Mucosa of rectum (tissue), 2 donors: ENCODE results near the gene TUT4.
A peak's percentile ranks its signal among the peaks of the same experiment; 100 is the strongest.

Source experiments
- H3K27ac ChIP-seq, 2 donors: one replicate each; pipeline ENCODE4 v1.7.0; 2013; ENCODE audit warnings: inconsistent platforms in 2 of 2, low read depth in 2 of 2, low read length in 2 of 2
- H3K27me3 ChIP-seq, 2 donors: one replicate each; pipeline ENCODE4 v1.7.0; 2013; ENCODE audit warnings: low read length in 2 of 2; ENCODE audit not compliant: control insufficient read depth in 2 of 2, insufficient read depth in 2 of 2
- H3K36me3 ChIP-seq, 2 donors: one replicate each; pipeline ENCODE4 v1.7.0; 2013; ENCODE audit warnings: low read length in 2 of 2; ENCODE audit not compliant: control insufficient read depth in 2 of 2, insufficient read depth in 2 of 2
- H3K4me1 ChIP-seq, 2 donors: one replicate each; pipeline ENCODE4 v1.7.0; 2013; ENCODE audit warnings: low read length in 2 of 2, mild to moderate bottlenecking in 1 of 2; ENCODE audit not compliant: control insufficient read depth in 2 of 2, insufficient read depth in 2 of 2
- H3K4me3 ChIP-seq, 2 donors: one replicate each; pipeline ENCODE4 v1.7.0; 2013; ENCODE audit warnings: low read length in 2 of 2
- H3K9ac ChIP-seq, 2 donors: one replicate each; pipeline ENCODE4 v1.7.0; 2013; ENCODE audit warnings: low read length in 2 of 2, low read depth in 1 of 2, mild to moderate bottlenecking in 1 of 2
- H3K9me3 ChIP-seq, 2 donors: one replicate each; pipeline ENCODE4 v1.7.0; 2013; ENCODE audit warnings: low read length in 2 of 2; ENCODE audit not compliant: control insufficient read depth in 2 of 2
- donor health status: healthy.
- donor health status: Normal muscosa, but diverticular disease.

Gene TUT4

DNA sequence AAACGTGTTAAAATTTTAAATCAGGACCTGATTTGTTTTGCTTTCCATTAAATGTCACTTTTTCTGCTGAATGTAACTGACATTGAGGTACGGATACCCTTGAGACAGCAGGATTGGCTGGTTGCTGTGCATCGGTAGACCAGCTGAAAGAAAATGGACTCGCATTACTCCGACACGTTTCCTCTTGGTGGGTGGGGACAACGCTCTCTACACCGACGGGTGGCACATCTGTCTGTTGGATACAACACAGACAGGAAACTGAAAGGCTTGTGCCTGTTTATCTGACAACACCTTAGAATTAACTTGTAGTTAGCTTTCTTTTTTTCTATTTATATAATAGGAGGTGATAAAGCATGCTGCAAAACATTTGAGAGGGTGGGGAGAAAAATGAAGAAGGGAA lies 129.1 kb downstream of the TUT4 start:
- H3K9me3 ChIP-seq = no peaks in the 10 kb centered on the region
- H3K36me3 ChIP-seq = peaks cover 10 to 27% of the 10 kb centered on the region in 2 donors
- no peaks in the 10 kb centered on the region for H3K27me3 ChIP-seq
- no peak overlapping the region for H3K27ac ChIP-seq
- H3K9ac ChIP-seq = no peak overlapping the region
- no peak overlapping the region for H3K4me3 ChIP-seq
- H3K4me1 ChIP-seq = peaks cover 0 to 2% of the 10 kb centered on the region in 2 donors

DNA sequence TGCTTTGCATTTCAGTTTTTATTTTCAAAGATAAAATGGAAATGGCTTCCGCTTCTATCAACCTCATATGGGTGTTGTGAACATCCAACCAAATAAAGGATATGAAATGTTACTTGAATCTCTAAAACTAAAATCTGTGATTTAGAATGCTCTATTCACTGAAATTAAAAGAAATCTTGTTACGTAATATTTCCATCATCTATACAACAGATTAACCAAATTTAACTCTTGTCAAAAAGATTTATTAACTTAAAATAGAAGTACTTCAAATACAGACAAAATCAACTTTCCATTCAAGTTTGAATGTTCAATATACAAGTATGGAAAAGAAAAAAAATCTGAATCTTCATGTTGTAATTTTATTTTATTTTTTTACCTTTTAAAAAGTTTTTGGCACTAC lies 129.8 kb downstream of the TUT4 start:
- no peak overlapping the region for H3K4me3 ChIP-seq
- no peak overlapping the region for H3K27ac ChIP-seq
- peaks cover 17 to 34% of the 10 kb centered on the region in 2 donors for H3K36me3 ChIP-seq
- no peaks in the 10 kb centered on the region for H3K9me3 ChIP-seq
- no peak overlapping the region for H3K9ac ChIP-seq
- H3K4me1 ChIP-seq = peaks cover 0 to 2% of the 10 kb centered on the region in 2 donors
- H3K27me3 ChIP-seq = no peaks in the 10 kb centered on the region

DNA sequence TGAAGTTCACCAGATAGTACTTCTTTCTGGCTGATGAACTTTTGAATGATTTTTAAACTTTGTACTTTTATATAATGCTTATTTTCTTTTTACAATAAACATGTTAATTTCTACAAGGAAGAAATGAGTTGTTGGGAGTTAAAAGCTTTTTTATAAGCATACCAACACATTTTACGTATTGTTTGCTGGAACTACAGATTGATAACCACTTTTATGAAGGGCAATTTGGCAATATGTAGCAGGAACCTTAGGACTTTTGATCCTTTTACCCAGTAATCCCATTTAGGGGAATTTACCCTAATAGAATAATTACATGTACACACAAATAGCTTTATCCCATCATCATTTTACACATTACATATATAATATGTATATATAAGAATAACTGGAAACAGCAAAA lies 132.2 kb downstream of the TUT4 start:
- no peak overlapping the region for H3K9ac ChIP-seq
- no peaks in the 10 kb centered on the region for H3K27me3 ChIP-seq
- no peak overlapping the region for H3K4me3 ChIP-seq
- peaks cover 0 to 2% of the 10 kb centered on the region in 2 donors for H3K4me1 ChIP-seq
- H3K9me3 ChIP-seq = no peaks in the 10 kb centered on the region
- H3K27ac ChIP-seq = no peak overlapping the region
- H3K36me3 ChIP-seq = peaks cover 35 to 53% of the 10 kb centered on the region in 2 donors

DNA sequence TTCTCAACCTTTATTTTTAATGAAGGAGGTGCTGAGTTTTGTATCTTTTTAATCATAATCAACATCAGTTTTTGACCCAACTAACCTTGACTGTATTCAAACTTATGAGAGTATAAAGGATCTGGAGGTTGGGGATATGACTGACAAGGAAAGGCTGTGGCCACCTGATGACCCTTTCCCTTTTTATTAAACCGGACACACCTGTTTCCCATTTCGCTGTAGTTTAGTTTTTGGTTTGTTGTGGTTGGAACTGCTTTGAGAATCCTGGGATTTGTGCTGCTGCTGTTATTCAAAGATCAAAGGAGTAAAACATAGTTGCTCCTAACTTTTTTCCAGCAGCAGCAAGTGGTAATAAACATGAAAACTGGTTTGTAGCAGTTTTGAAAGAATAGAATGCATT lies 136.1 kb downstream of the TUT4 start:
- no peak overlapping the region for H3K9ac ChIP-seq
- no peaks in the 10 kb centered on the region for H3K27me3 ChIP-seq
- no peak overlapping the region for H3K4me3 ChIP-seq
- peaks cover 9 to 14% of the 10 kb centered on the region in 2 donors for H3K4me1 ChIP-seq
- H3K9me3 ChIP-seq = no peaks in the 10 kb centered on the region
- peaks cover 52 to 70% of the 10 kb centered on the region in 2 donors for H3K36me3 ChIP-seq
- H3K27ac ChIP-seq = no peak overlapping the region

DNA sequence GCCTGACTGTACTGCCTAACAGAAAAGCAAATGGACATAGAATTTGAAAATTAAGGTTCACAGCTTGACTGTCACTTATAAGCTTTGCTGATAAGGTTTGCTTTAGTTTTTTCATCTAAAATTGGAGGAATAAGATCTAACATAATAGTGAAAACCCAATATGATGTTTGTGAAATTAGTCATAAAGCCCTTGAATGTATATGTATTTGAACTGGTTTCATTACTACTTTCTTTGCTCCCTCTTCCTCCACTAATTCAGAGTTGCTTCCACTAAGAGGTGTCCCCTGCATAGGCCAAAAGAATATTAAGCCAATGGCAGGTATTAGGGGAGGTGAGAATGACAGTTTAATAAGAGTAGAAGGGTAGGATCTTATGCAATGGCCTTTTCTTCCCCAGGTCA lies 137.9 kb downstream of the TUT4 start:
- H3K36me3 ChIP-seq = peaks cover 60 to 78% of the 10 kb centered on the region in 2 donors
- H3K9me3 ChIP-seq = no peaks in the 10 kb centered on the region
- H3K9ac ChIP-seq = no peak overlapping the region
- no peak overlapping the region for H3K27ac ChIP-seq
- peaks cover 9 to 14% of the 10 kb centered on the region in 2 donors for H3K4me1 ChIP-seq
- no peaks in the 10 kb centered on the region for H3K27me3 ChIP-seq
- no peak overlapping the region for H3K4me3 ChIP-seq

DNA sequence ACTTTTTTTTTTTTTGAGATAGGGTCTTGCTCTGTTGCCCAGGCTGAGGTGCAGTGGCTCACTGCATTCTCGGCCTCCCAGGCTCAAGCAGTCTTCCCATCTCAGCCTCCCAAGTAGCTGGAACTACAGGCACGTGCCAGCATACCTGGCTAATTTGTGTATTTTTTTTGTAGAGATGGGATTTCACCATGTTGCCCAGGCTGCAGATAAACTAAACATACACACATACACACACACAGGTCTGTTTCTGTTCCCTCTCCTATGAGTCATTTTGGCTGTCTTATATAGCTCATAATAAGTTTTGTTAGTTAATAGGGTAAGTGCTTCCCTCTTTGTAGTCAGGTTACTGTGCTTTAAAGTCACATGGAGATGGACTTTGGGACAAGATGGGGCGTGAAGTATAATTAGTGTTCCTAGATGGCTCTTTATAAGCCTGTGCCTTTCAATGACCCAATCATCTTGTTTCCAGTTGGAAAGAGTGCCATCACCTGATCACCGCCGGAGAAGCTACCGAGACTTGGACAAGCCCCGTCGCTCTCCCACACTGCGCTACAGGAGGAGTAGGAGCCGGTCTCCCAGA lies 139.4 kb downstream of the TUT4 start:
- Histone ChIP-seq H3K9me3 (no peaks in the 10 kb centered on the region), H3K36me3 (peaks cover 69 to 87% of the 10 kb centered on the region in 2 donors), H3K4me3 (peak overlapping the region; percentile 27 to 36), H3K4me1 (peaks cover 9 to 14% of the 10 kb centered on the region in 2 donors), H3K27ac (peak overlapping the region; percentile 70 to 81), H3K9ac (no peak overlapping the region), H3K27me3 (no peaks in the 10 kb centered on the region)

DNA sequence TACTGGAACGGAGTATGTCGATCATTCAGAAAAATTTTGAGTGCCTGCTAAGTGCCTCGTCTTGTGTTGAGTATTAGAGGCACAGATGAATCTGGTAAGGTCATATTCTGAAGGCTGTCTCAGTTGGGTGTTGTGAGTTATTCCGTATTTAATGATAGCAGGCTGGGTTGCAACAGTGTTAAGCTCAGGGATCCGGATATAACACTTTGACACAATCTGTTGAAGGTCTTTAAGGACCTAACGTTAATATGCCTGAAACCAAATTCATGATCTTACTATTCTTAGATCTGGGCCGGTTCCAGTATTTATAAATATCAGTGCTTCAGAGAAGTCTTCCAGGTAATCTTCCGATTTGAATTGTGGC lies 147.9 kb downstream of the TUT4 start:
- Histone ChIP-seq H3K27ac (peak overlapping the region; percentile 94 to 99), H3K9me3 (no peaks in the 10 kb centered on the region), H3K36me3 (peaks cover 18 to 29% of the 10 kb centered on the region in 2 donors), H3K4me3 (peak overlapping the region; percentile 96 to 97), H3K4me1 (peaks cover 18 to 22% of the 10 kb centered on the region in 2 donors), H3K27me3 (no peaks in the 10 kb centered on the region), H3K9ac (peak overlapping the region; percentile 85 to 99)

DNA sequence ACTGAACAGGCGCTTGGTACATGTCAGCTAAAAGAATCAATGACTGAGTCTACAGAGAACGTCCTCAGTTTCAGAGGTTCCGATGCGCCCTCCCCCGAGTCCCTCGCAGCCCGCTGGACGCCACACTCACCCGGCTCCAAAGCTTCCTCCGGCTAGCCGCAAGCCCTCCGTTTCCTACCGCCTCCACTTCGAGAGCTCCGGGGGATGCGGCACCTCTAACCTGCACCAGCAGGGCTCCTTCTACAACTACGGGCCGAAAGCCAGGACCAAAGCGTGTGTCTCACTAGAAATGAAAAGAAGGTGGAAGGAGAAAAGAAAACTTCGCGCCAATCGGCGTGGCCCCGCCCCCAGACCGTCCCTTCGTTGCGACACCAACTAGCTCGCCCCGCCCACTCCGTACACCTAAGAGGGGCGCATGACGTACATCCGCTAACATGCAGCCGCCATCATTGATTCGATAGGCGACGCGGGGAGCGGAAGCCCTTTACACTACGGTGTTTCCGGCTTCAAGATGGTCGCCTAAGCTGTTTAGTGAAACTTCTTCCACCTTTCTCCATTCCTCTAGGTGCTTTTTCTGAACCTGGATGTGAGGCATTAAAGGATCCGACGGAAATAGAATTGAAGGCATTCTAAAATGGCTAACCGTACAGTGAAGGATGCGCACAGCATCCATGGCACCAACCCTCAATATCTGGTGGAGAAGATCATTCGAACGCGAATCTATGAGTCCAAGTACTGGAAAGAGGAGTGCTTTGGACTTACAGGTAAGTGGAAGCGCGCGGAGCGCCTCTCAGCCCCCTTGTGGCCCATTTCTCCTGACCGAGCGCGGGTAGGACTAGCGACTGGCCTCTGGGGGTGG lies 148.5 kb downstream of the TUT4 start, which contains the start of the genes ORC1 and PRPF38A:
ORC1 (minus strand) TSS at position 308 of the 859 bp plus-strand sequence. CDS start 2,200 bp downstream, outside the sequence.
PRPF38A (plus strand) TSS at position 487 of the 859 bp plus-strand sequence; CDS start at position 635, 148 bp downstream.
- peak within 1 kb of the TSS; percentile 85 to 99 for H3K9ac ChIP-seq
- H3K9me3 ChIP-seq = no peaks in the 10 kb centered on the region
- peaks cover 18 to 22% of the 10 kb centered on the region in 2 donors for H3K4me1 ChIP-seq

DNA sequence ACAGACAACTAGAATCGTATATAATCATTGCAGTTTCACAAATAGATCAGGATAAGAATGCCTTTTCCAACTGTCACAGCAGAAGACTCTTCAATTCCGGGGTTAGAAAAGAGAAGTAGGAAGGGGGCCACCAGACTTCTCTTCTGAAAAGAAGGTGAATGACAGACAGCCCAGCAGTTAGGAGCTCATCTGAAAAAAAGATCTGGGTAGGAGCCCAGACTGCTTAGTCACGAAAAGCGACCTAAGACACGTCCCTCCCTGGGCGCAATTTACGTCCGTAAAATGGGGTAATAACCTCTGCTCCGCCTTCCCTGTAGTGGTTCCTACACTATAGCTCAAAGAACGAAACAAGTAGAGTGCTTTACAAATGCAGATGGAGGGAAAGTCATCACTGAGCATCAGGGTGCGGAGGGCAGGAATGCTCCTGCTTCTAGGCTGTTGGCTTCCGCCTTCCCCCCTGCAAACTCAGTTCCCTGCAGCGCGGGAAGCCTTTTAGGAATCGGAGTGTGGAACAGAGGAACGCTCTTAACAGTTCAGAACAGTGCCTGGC lies 149.3 kb downstream of the TUT4 start:
- peaks cover 18 to 22% of the 10 kb centered on the region in 2 donors for H3K4me1 ChIP-seq
- H3K9me3 ChIP-seq = no peaks in the 10 kb centered on the region
- peaks cover 6 to 17% of the 10 kb centered on the region in 2 donors for H3K36me3 ChIP-seq
- H3K4me3 ChIP-seq = peak overlapping the region; percentile 96 to 97
- no peaks in the 10 kb centered on the region for H3K27me3 ChIP-seq
- peak overlapping the region; percentile 11 to 94 for H3K27ac ChIP-seq
- peak overlapping the region; percentile 85 to 99 for H3K9ac ChIP-seq

More for the DNA sequence above, 148.5 kb downstream of the TUT4 start, which contains the start of the genes ORC1 and PRPF38A:
- H3K27ac ChIP-seq = peak within 1 kb of the TSS; percentile 94 to 99
- peak within 1 kb of the TSS; percentile 96 to 97 for H3K4me3 ChIP-seq
- H3K36me3 ChIP-seq = peaks cover 13 to 24% of the 10 kb centered on the region in 2 donors
- H3K27me3 ChIP-seq = no peaks in the 10 kb centered on the region

DNA sequence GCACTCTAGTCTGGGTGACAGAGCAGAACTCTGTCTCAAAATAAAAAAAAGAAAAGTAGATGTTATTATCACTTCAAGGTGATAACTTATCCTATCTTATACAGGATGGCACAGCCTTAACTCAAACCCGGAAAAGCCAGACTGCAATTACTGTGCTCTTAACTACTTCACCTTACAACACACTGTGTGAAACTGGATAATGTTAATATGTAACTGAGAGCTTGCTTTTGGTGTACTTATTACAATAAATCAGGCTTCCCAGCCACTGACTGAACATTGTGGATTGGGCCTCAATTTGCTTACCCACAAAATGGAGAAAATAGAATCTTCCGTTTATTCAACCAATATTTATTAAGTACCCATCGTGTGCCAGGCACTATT lies 150.0 kb downstream of the TUT4 start:
- peak overlapping the region; percentile 8 to 96 for H3K4me3 ChIP-seq
- H3K27ac ChIP-seq = peak overlapping the region; percentile 45 to 94
- H3K9me3 ChIP-seq = no peaks in the 10 kb centered on the region
- peak overlapping the region; percentile 3 to 17 for H3K9ac ChIP-seq
- peaks cover 0 to 10% of the 10 kb centered on the region in 2 donors for H3K36me3 ChIP-seq
- no peaks in the 10 kb centered on the region for H3K27me3 ChIP-seq
- peaks cover 18 to 22% of the 10 kb centered on the region in 2 donors for H3K4me1 ChIP-seq
